ENCODE results near the gene SHLD1. TPM values are rescaled to one million over a fixed set of nuclear protein-coding genes. Genes with fewer than 3 reads are reported as not detected.

The SHLD1 gene
- total RNA-seq, 1 experiment from 2014 or later = 13.1 TPM

GRCh38 chr20:5820738-5821137, 70.5 kb downstream of the SHLD1 start:
- no peak overlapping the region for H2AFZ ChIP-seq (ENCODE audit: low read length)
- no peaks in the 10 kb centered on the region for H3K79me2 ChIP-seq (ENCODE audit: low read length)

GRCh38 chr20:5821627-5822215, 71.5 kb downstream of the SHLD1 start:
- Histone ChIP-seq H3K4me1 (ENCODE audit: low read length) (no peaks in the 10 kb centered on the region), H3K36me3 (ENCODE audit: insufficient read depth, low read length) (no peaks in the 10 kb centered on the region), H4K20me1 (ENCODE audit: insufficient read depth, low read depth, low read length) (no peaks in the 10 kb centered on the region), H3K9ac (ENCODE audit: low read length) (no peak overlapping the region), H3K4me2 (ENCODE audit: low read depth, low read length, poor library complexity, severe bottlenecking) (no peak overlapping the region), H3K9me3 (ENCODE audit: low read length) (no peaks in the 10 kb centered on the region), H3K9me2 (replicated peaks; ENCODE audit: insufficient read depth, low read length) (no peaks in the 10 kb centered on the region), H3K27me3 (ENCODE audit: low read length) (no peaks in the 10 kb centered on the region), H2AFZ (ENCODE audit: low read length) (no peak overlapping the region), H3K27ac (ENCODE audit: low read length) (no peak overlapping the region), H3K4me3 (ENCODE audit: low read length) (no peak overlapping the region), H3K79me2 (ENCODE audit: low read length) (no peaks in the 10 kb centered on the region)
- DNase-seq = no peak

More at GRCh38 chr20:5820738-5821137, 70.5 kb downstream of the SHLD1 start:
- H3K27me3 ChIP-seq (ENCODE audit: low read length) = no peaks in the 10 kb centered on the region
- H3K4me1 ChIP-seq (ENCODE audit: low read length) = no peaks in the 10 kb centered on the region
- no peak overlapping the region for H3K9ac ChIP-seq (ENCODE audit: low read length)
- no peak overlapping the region for H3K4me3 ChIP-seq (ENCODE audit: low read length)
- H3K27ac ChIP-seq (ENCODE audit: low read length) = no peak overlapping the region
- no peak overlapping the region for H3K4me2 ChIP-seq (ENCODE audit: low read depth, low read length, poor library complexity, severe bottlenecking)
- no peaks in the 10 kb centered on the region for H3K9me2 ChIP-seq (replicated peaks; ENCODE audit: insufficient read depth, low read length)
- H4K20me1 ChIP-seq (ENCODE audit: insufficient read depth, low read depth, low read length) = no peaks in the 10 kb centered on the region
- no peaks in the 10 kb centered on the region for H3K36me3 ChIP-seq (ENCODE audit: insufficient read depth, low read length)
- H3K9me3 ChIP-seq (ENCODE audit: low read length) = no peaks in the 10 kb centered on the region
- DNase-seq = no peak

- Histone ChIP-seq H3K9ac (ENCODE audit: low read length) (no peak overlapping the region), H4K20me1 (ENCODE audit: insufficient read depth, low read depth, low read length) (no peaks in the 10 kb centered on the region), H3K4me3 (ENCODE audit: low read length) (no peak overlapping the region), H3K27ac (ENCODE audit: low read length) (no peak overlapping the region), H3K9me2 (replicated peaks; ENCODE audit: insufficient read depth, low read length) (no peaks in the 10 kb centered on the region), H3K79me2 (ENCODE audit: low read length) (no peaks in the 10 kb centered on the region), H3K4me2 (ENCODE audit: low read depth, low read length, poor library complexity, severe bottlenecking) (no peak overlapping the region), H3K9me3 (ENCODE audit: low read length) (no peaks in the 10 kb centered on the region), H3K4me1 (ENCODE audit: low read length) (no peaks in the 10 kb centered on the region), H2AFZ (ENCODE audit: low read length) (no peak overlapping the region), H3K27me3 (ENCODE audit: low read length) (no peaks in the 10 kb centered on the region), H3K36me3 (ENCODE audit: insufficient read depth, low read length) (no peaks in the 10 kb centered on the region)
- DNase-seq = no peak
These were observed 72.4 kb downstream of the SHLD1 start for GRCh38 chr20:5822569-5822968.

- Histone ChIP-seq H3K4me3 (ENCODE audit: low read length) (no peak overlapping the region), H4K20me1 (ENCODE audit: insufficient read depth, low read depth, low read length) (no peaks in the 10 kb centered on the region), H3K9ac (ENCODE audit: low read length) (no peak overlapping the region), H3K79me2 (ENCODE audit: low read length) (no peaks in the 10 kb centered on the region), H3K27me3 (ENCODE audit: low read length) (no peaks in the 10 kb centered on the region), H3K4me1 (ENCODE audit: low read length) (no peaks in the 10 kb centered on the region), H3K27ac (ENCODE audit: low read length) (no peak overlapping the region), H3K36me3 (ENCODE audit: insufficient read depth, low read length) (no peaks in the 10 kb centered on the region), H3K4me2 (ENCODE audit: low read depth, low read length, poor library complexity, severe bottlenecking) (no peak overlapping the region), H3K9me3 (ENCODE audit: low read length) (no peaks in the 10 kb centered on the region), H3K9me2 (replicated peaks; ENCODE audit: insufficient read depth, low read length) (no peaks in the 10 kb centered on the region), H2AFZ (ENCODE audit: low read length) (no peak overlapping the region)
- no peak for DNase-seq
These were observed 75.0 kb downstream of the SHLD1 start for GRCh38 chr20:5825130-5825719.

- no peak overlapping the region for H2AFZ ChIP-seq (ENCODE audit: low read length)
- H3K9me3 ChIP-seq (ENCODE audit: low read length) = no peaks in the 10 kb centered on the region
- no peaks in the 10 kb centered on the region for H3K9me2 ChIP-seq (replicated peaks; ENCODE audit: insufficient read depth, low read length)
- H3K27me3 ChIP-seq (ENCODE audit: low read length) = no peaks in the 10 kb centered on the region
- no peak overlapping the region for H3K4me3 ChIP-seq (ENCODE audit: low read length)
- H3K9ac ChIP-seq (ENCODE audit: low read length) = no peak overlapping the region
- no peak overlapping the region for H3K27ac ChIP-seq (ENCODE audit: low read length)
- no peak for DNase-seq
- no peaks in the 10 kb centered on the region for H3K4me1 ChIP-seq (ENCODE audit: low read length)
- no peaks in the 10 kb centered on the region for H3K36me3 ChIP-seq (ENCODE audit: insufficient read depth, low read length)
- H3K79me2 ChIP-seq (ENCODE audit: low read length) = no peaks in the 10 kb centered on the region
- no peaks in the 10 kb centered on the region for H4K20me1 ChIP-seq (ENCODE audit: insufficient read depth, low read depth, low read length)
- H3K4me2 ChIP-seq (ENCODE audit: low read depth, low read length, poor library complexity, severe bottlenecking) = no peak overlapping the region
These were observed 77.1 kb downstream of the SHLD1 start for GRCh38 chr20:5827098-5827853.

GRCh38 chr20:5827861-5828260, 77.7 kb downstream of the SHLD1 start:
- Histone ChIP-seq H4K20me1 (ENCODE audit: insufficient read depth, low read depth, low read length) (no peaks in the 10 kb centered on the region), H3K4me1 (ENCODE audit: low read length) (no peaks in the 10 kb centered on the region), H3K4me3 (ENCODE audit: low read length) (no peak overlapping the region), H3K79me2 (ENCODE audit: low read length) (no peaks in the 10 kb centered on the region), H2AFZ (ENCODE audit: low read length) (no peak overlapping the region), H3K36me3 (ENCODE audit: insufficient read depth, low read length) (no peaks in the 10 kb centered on the region), H3K27ac (ENCODE audit: low read length) (no peak overlapping the region), H3K9me2 (replicated peaks; ENCODE audit: insufficient read depth, low read length) (no peaks in the 10 kb centered on the region), H3K9ac (ENCODE audit: low read length) (no peak overlapping the region), H3K27me3 (ENCODE audit: low read length) (no peaks in the 10 kb centered on the region), H3K4me2 (ENCODE audit: low read depth, low read length, poor library complexity, severe bottlenecking) (no peak overlapping the region), H3K9me3 (ENCODE audit: low read length) (no peaks in the 10 kb centered on the region)
- no peak for DNase-seq

GRCh38 chr20:5829241-5829809, 79.1 kb downstream of the SHLD1 start:
- no peaks in the 10 kb centered on the region for H3K9me2 ChIP-seq (replicated peaks; ENCODE audit: insufficient read depth, low read length)
- H3K27me3 ChIP-seq (ENCODE audit: low read length) = no peaks in the 10 kb centered on the region
- no peak overlapping the region for H3K4me2 ChIP-seq (ENCODE audit: low read depth, low read length, poor library complexity, severe bottlenecking)
- no peak for DNase-seq
- H3K4me3 ChIP-seq (ENCODE audit: low read length) = no peak overlapping the region
- H4K20me1 ChIP-seq (ENCODE audit: insufficient read depth, low read depth, low read length) = 0 out of 2 replicates have a peak, but pooled peaks cover 5% of the 10 kb centered on the region
- no peak overlapping the region for H3K27ac ChIP-seq (ENCODE audit: low read length)
- no peak overlapping the region for H3K9ac ChIP-seq (ENCODE audit: low read length)
- H3K4me1 ChIP-seq (ENCODE audit: low read length) = no peaks in the 10 kb centered on the region
- H2AFZ ChIP-seq (ENCODE audit: low read length) = no peak overlapping the region
- H3K9me3 ChIP-seq (ENCODE audit: low read length) = no peaks in the 10 kb centered on the region
- no peaks in the 10 kb centered on the region for H3K79me2 ChIP-seq (ENCODE audit: low read length)
- H3K36me3 ChIP-seq (ENCODE audit: insufficient read depth, low read length) = no peaks in the 10 kb centered on the region

GRCh38 chr20:5831539-5832237, 81.5 kb downstream of the SHLD1 start:
- Histone ChIP-seq H3K27ac (ENCODE audit: low read length) (no peak overlapping the region), H3K36me3 (ENCODE audit: insufficient read depth, low read length) (no peaks in the 10 kb centered on the region), H2AFZ (ENCODE audit: low read length) (no peak overlapping the region), H3K4me3 (ENCODE audit: low read length) (no peak overlapping the region), H3K27me3 (ENCODE audit: low read length) (no peaks in the 10 kb centered on the region), H4K20me1 (ENCODE audit: insufficient read depth, low read depth, low read length) (0 out of 2 replicates have a peak, but pooled peaks cover 5% of the 10 kb centered on the region), H3K79me2 (ENCODE audit: low read length) (no peaks in the 10 kb centered on the region), H3K4me2 (ENCODE audit: low read depth, low read length, poor library complexity, severe bottlenecking) (no peak overlapping the region), H3K9ac (ENCODE audit: low read length) (no peak overlapping the region), H3K4me1 (ENCODE audit: low read length) (no peaks in the 10 kb centered on the region), H3K9me2 (replicated peaks; ENCODE audit: insufficient read depth, low read length) (no peaks in the 10 kb centered on the region), H3K9me3 (ENCODE audit: low read length) (no peaks in the 10 kb centered on the region)
- DNase-seq = no peak
